ENCODE results near the gene CHAF1B. TPM values are rescaled to one million over a fixed set of nuclear protein-coding genes. Genes with fewer than 3 reads are reported as not detected.

Gene CHAF1B
- total and polyA plus RNA-seq, 9 of the 15 experiments (the other 6 are each of a cell fraction or from before 2014, with no cell fraction given): 7.5 to 36.8 (median 21.0) TPM

GRCh38 chr21:36429947-36430546 lies 44.9 kb downstream of the CHAF1B start (continued):
- TF ChIP-seq HNRNPLL (IDR thresholded peaks at IDR 0.05; ENCODE audit: low read depth, low read length, poor library complexity, severe bottlenecking) (peak; percentile 79), ZNF699 (CRISPR knock-in tag; IDR thresholded peaks at IDR 0.05; ENCODE audit: insufficient replicate concordance) (no peak), ZBTB11 (CRISPR knock-in tag; IDR thresholded peaks at IDR 0.05) (peak in 1 of 3 experiments; percentile 76; a peak in 2 of 6 replicates), ZNF584 (CRISPR knock-in tag; IDR thresholded peaks at IDR 0.05; ENCODE audit: low read depth) (peak; percentile 89), NFE2 (IDR thresholded peaks at IDR 0.05; ENCODE audit: low read depth) (peak; percentile 74), SMAD3 (CRISPR knock-in tag; conservative IDR thresholded peaks at IDR 0.05) (peak; percentile 85), HNRNPK (IDR thresholded peaks at IDR 0.05; ENCODE audit: low read depth, low read length, poor library complexity, severe bottlenecking) (no peak), CUX1 (CRISPR knock-in tag; IDR thresholded peaks at IDR 0.05) (no peak), MLX (CRISPR knock-in tag; conservative IDR thresholded peaks at IDR 0.05) (no peak), ZBTB49 (CRISPR knock-in tag; IDR thresholded peaks at IDR 0.05; ENCODE audit: borderline replicate concordance) (no peak), C11orf30 (IDR thresholded peaks at IDR 0.05; ENCODE audit: low read depth) (peak; percentile 13; the same call in 1 of the 2 replicates), ELF4 (CRISPR knock-in tag; IDR thresholded peaks at IDR 0.05) (peak; percentile 41; the same call in 1 of the 2 replicates), LCOR (CRISPR knock-in tag; IDR thresholded peaks at IDR 0.05) (peak; percentile 86), ZNF197 (CRISPR knock-in tag; IDR thresholded peaks at IDR 0.05; ENCODE audit: low read depth) (peak; percentile 88), ZBED1 (IDR thresholded peaks at IDR 0.05) (peak; percentile 78)
